RWPE2 (cell line): ENCODE results near the gene TMEM270.

Source experiments
- ATAC-seq: fragments of 200-7000 bp; cut with Tn5 transposase; 3 replicates; pipeline ENCODE4 v1.9.1; 2021; ENCODE audit warnings: low read depth
- DNase-seq: peaks from one replicate; pipeline ENCODE4 v3.0.0-alpha.2; 2020; ENCODE audit warnings: low spot score
- H3K27ac ChIP-seq: fragments of 450-650 bp; 2 replicates; pipeline ENCODE4 v1.5.1; 2017; ENCODE audit warnings: mild to moderate bottlenecking; ENCODE audit not compliant: poor library complexity, severe bottlenecking
- H3K27me3 ChIP-seq: fragments of 250-450 bp; sonication (Bioruptor Pico); 2 replicates; pipeline ENCODE4 v1.5.1; 2021; ENCODE audit warnings: mild to moderate bottlenecking, moderate library complexity; ENCODE audit not compliant: insufficient read depth, poor library complexity, severe bottlenecking
- H3K36me3 ChIP-seq: fragments of 250-450 bp; sonication (Bioruptor Pico); 2 replicates; pipeline ENCODE4 v1.5.1; 2020; ENCODE audit warnings: low read depth, mild to moderate bottlenecking, moderate library complexity
- H3K4me1 ChIP-seq: fragments of 250-450 bp; sonication (Bioruptor Pico); 2 replicates; pipeline ENCODE4 v1.5.1; 2021; ENCODE audit warnings: mild to moderate bottlenecking, moderate library complexity; ENCODE audit not compliant: insufficient read depth, poor library complexity, severe bottlenecking
- H3K4me3 ChIP-seq: fragments of 250-450 bp; sonication (Bioruptor Pico); 2 replicates; pipeline ENCODE4 v1.5.1; 2021; ENCODE audit warnings: mild to moderate bottlenecking, moderate library complexity; ENCODE audit not compliant: severe bottlenecking
- H3K9me3 ChIP-seq: fragments of 250-450 bp; sonication (Bioruptor Pico); 2 replicates; pipeline ENCODE4 v1.5.1; 2021; ENCODE audit warnings: mild to moderate bottlenecking, moderate library complexity; ENCODE audit not compliant: severe bottlenecking
- CTCF ChIP-seq: fragments of 450-650 bp; IDR thresholded peaks from one replicate; pipeline ENCODE4 v1.5.1; 2017; ENCODE audit warnings: mild to moderate bottlenecking, moderate library complexity; ENCODE audit not compliant: poor library complexity, severe bottlenecking

Gene TMEM270

GRCh38 chr7:73906874-73907273 is 45.9 kb downstream of the TMEM270 start:
- ATAC-seq = no peak
- no peak overlapping the region for H3K4me3 ChIP-seq
- H3K36me3 ChIP-seq = no peaks in the 10 kb centered on the region
- no peaks in the 10 kb centered on the region for H3K27me3 ChIP-seq
- no peaks in the 10 kb centered on the region for H3K4me1 ChIP-seq
- H3K9me3 ChIP-seq = no peaks in the 10 kb centered on the region
- H3K27ac ChIP-seq = no peak overlapping the region
- no peak for TF ChIP-seq CTCF
- DNase-seq = no peak

DNA sequence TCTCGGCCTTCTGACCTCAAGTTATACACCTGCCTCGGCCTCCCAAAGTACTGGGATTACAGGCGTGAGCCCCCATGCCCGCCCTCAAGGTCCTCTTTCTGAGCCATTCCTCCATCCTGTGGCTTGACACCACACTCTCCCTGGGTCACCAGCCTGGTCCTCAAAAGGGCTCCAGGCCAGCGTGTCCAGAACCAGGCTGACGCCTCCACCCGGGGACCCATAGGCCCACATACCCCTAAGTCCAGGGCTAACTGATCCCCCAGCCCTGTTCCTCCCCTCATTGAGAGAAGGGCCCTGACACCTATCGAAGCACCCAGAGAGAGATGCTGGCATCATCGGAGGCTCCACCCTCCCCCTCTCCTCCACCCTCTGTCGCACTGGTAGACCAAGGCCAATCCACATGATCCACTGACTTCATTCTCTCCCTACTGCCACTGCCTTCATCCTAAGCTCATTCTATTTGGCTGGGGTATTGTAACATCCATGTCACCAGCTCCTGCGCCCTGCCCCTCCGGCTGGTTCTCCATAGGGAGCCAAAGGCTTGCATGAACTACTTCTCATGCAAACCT is 46.7 kb downstream of the TMEM270 start:
- H3K4me1 ChIP-seq = no peaks in the 10 kb centered on the region
- H3K27ac ChIP-seq = no peak overlapping the region
- no peaks in the 10 kb centered on the region for H3K27me3 ChIP-seq
- no peak for TF ChIP-seq CTCF
- DNase-seq (no peak), ATAC-seq (no peak)
- no peaks in the 10 kb centered on the region for H3K9me3 ChIP-seq
- no peak overlapping the region for H3K4me3 ChIP-seq
- no peaks in the 10 kb centered on the region for H3K36me3 ChIP-seq

DNA sequence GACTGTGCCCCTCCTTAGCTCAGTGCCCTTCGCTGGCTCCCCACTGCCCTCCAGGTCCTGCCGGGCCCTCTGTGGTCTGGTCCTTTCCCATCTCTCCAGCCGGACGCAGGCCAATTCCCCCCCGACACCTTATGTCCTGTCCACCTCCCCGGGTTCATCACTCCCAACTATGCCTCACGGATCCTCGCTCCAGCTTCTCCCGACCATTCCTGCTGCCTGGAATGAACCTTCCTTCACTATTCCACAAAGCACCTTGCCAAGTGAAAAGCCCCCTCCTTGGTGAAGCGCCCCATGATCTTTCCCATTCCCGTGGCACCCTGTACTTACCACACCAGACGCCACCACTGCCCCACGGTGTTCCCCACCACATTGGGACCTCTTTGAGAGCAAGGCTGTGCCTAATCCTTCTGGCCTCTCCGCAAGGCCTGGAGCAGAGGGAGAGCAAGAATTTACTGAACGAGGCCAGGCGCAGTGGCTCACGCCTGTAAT is 47.2 kb downstream of the TMEM270 start:
- no peaks in the 10 kb centered on the region for H3K27me3 ChIP-seq
- H3K9me3 ChIP-seq = no peaks in the 10 kb centered on the region
- no peak for TF ChIP-seq CTCF
- no peak overlapping the region for H3K27ac ChIP-seq
- H3K4me1 ChIP-seq = no peaks in the 10 kb centered on the region
- H3K36me3 ChIP-seq = no peaks in the 10 kb centered on the region
- ATAC-seq (no peak), DNase-seq (no peak)
- H3K4me3 ChIP-seq = no peak overlapping the region

GRCh38 chr7:73909051-73909941 is 48.3 kb downstream of the TMEM270 start:
- no peak for TF ChIP-seq CTCF
- no peaks in the 10 kb centered on the region for H3K9me3 ChIP-seq
- H3K27ac ChIP-seq = no peak overlapping the region
- no peak overlapping the region for H3K4me3 ChIP-seq
- H3K27me3 ChIP-seq = no peaks in the 10 kb centered on the region
- no peaks in the 10 kb centered on the region for H3K36me3 ChIP-seq
- H3K4me1 ChIP-seq = no peaks in the 10 kb centered on the region
- ATAC-seq = no peak
- no peak for DNase-seq

- H3K9me3 ChIP-seq = no peaks in the 10 kb centered on the region
- H3K4me1 ChIP-seq = no peaks in the 10 kb centered on the region
- no peak for TF ChIP-seq CTCF
- no peak overlapping the region for H3K4me3 ChIP-seq
- DNase-seq = no peak
- H3K36me3 ChIP-seq = no peaks in the 10 kb centered on the region
- no peak overlapping the region for H3K27ac ChIP-seq
- no peak for ATAC-seq
- H3K27me3 ChIP-seq = no peaks in the 10 kb centered on the region
These were observed 49.0 kb downstream of the TMEM270 start for GRCh38 chr7:73909996-73910395.
